Measurements from ENCODE around the gene PPP1R12A.

Gene PPP1R12A

GRCh38 chr12:79765157-79765556, 169.7 kb downstream of the PPP1R12A start:
- no peak for DNase-seq (ENCODE audit: low read depth)
- TF ChIP-seq CTCF (IDR thresholded peaks at IDR 0.05; ENCODE audit: insufficient read depth, low read depth, low read length, missing control alignments), result no peak
- no peak overlapping the region for H3K4me3 ChIP-seq (ENCODE audit: low read length)

- H3K4me3 ChIP-seq (ENCODE audit: low read length), result no peak overlapping the region
- no peak for DNase-seq (ENCODE audit: low read depth)
- no peak for TF ChIP-seq CTCF (IDR thresholded peaks at IDR 0.05; ENCODE audit: insufficient read depth, low read depth, low read length, missing control alignments)
Observed at GRCh38 chr12:79764641-79765040, 170.3 kb downstream of the PPP1R12A start.

- TF ChIP-seq CTCF (IDR thresholded peaks at IDR 0.05; ENCODE audit: insufficient read depth, low read depth, low read length, missing control alignments), result no peak
- no peak overlapping the region for H3K4me3 ChIP-seq (ENCODE audit: low read length)
- DNase-seq (ENCODE audit: low read depth), result no peak
Observed at GRCh38 chr12:79763766-79764452, 171.0 kb downstream of the PPP1R12A start.

GRCh38 chr12:79761341-79761740, 173.6 kb downstream of the PPP1R12A start:
- DNase-seq (ENCODE audit: low read depth), result no peak
- no peak overlapping the region for H3K4me3 ChIP-seq (ENCODE audit: low read length)

GRCh38 chr12:79747274-79747673, 187.6 kb downstream of the PPP1R12A start:
- no peak for TF ChIP-seq CTCF (IDR thresholded peaks at IDR 0.05; ENCODE audit: insufficient read depth, low read depth, low read length, missing control alignments)
- DNase-seq (ENCODE audit: low read depth), result no peak
- H3K4me3 ChIP-seq (ENCODE audit: low read length), result no peak overlapping the region

More at GRCh38 chr12:79761341-79761740, 173.6 kb downstream of the PPP1R12A start:
- no peak for TF ChIP-seq CTCF (IDR thresholded peaks at IDR 0.05; ENCODE audit: insufficient read depth, low read depth, low read length, missing control alignments)

- no peak overlapping the region for H3K4me3 ChIP-seq (ENCODE audit: low read length)
- TF ChIP-seq CTCF (IDR thresholded peaks at IDR 0.05; ENCODE audit: insufficient read depth, low read depth, low read length, missing control alignments), result peak; percentile 78
- DNase-seq (ENCODE audit: low read depth), result peak; percentile 81
Observed at GRCh38 chr12:79737875-79738718, 196.8 kb downstream of the PPP1R12A start.
